Activated T-helper 1 cell treated with Interleukin-2 at 50 U/mL for 16 hours (primary cell): Measurements from ENCODE around the gene MYOM3.

ENCODE experiments used
- DNase-seq: peaks from one replicate; pipeline ENCODE4 v3.0.0-alpha.2; 2020; ENCODE audit warnings: low read depth

Gene MYOM3

DNA sequence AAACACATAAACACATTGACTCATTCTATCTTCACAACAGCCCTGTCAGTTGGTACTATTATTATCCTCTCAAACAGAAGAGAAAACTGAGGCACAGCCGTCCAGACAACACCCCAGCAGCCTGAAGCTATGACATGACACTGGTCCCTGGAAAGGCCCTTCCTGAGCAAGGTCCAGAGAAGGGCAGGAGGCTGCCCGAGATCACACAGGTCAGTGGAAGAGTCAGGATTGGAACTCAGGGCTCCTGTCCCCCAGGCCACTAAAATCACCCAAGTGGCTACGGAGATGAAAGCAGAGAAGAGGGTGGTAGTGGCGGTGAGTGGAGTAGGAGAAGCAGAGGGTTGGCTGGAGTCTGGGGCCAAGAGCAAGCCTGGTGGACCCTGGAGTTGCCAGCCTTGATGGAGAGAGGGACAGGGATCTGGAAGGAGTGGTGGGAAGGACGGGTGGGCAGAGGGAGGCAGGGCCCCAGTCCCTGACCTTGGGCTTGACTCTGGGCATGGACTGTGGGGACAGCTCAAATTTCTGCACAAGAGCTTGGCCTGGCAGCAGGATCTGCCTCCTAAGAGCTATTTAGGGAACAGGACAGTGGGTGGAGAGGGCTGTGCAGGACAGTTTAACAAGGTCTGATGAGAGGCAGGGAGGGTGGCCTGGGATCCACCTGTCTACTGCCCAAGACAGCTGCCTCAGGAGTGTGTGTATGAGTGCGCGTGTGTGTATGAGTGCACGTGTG, 15.8 kb downstream of the MYOM3 start:
- no peak for DNase-seq

DNA sequence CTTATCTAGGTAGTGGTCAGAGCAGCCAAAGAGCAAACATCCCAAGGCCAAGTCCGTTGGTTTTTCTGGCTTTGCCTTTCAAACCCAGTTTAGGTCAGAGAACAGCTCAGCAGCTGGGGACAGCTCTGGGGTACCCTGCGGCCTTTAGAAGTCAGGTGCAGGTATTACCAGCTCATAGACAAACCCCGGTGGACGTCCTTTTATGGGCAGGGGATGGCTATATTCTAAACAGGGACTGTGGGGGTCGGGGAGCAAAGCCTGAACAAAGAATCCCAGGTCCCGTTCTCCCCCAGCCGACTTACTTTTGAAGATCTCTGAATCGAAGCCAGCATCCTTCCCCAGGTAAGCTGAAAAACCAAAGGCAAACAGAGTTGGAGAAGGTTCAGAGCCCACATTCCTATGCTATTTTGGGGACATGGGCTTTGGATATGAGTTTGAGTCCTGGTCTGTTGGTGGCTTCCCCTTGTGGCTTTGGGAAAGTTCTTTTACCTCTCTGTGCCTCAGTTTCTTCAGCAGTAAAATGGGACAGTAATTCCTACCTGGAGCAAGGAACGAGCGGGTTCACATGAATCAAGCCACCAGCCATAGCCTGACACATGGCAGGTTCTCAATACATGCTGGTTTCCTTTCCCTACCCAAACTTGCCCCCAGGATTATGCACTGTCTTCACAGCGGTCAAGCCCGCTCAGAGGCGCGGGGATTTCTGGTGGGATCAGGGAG, 16.6 kb downstream of the MYOM3 start:
- DNase-seq: no peak

DNA sequence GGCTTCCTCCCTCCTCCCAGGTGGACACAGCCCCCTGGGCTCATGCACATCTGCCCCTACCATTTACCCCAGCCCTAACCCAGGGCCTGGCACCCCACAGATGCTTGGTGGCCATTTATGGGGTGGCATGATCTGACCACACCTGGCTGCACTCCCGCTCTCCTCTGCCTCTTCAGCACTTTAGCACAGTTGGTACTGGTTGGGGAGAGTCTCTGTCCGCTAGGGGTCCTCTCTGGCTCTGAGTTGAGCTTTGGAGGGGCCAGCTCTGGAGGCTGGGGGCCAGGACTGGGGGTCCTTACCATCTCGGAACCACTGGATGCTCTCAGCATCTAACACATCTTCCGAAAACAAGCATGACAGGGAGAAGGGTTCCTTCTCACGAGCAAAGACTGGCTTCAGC, 17.4 kb downstream of the MYOM3 start:
- DNase-seq: no peak

DNA sequence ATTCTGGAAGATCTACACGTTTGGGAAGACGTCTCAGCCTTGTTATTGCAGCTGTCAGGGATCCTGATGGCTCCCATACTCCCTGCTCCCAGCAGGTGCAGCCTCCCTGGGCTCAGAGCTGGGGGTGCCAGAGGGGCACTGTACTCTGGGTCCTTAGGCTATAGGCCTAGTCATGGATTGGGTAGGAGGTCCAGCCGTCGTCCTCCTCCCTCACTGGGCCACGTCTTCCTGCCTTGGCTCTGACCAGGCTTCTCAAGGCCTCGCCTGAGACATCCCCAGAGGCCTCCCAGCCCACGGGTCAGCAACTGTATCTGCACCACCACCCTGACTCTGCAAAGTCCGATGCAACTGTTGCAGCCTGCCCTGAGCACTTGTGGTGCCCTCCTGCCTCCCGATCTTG, 18.2 kb downstream of the MYOM3 start:
- no peak for DNase-seq

DNA sequence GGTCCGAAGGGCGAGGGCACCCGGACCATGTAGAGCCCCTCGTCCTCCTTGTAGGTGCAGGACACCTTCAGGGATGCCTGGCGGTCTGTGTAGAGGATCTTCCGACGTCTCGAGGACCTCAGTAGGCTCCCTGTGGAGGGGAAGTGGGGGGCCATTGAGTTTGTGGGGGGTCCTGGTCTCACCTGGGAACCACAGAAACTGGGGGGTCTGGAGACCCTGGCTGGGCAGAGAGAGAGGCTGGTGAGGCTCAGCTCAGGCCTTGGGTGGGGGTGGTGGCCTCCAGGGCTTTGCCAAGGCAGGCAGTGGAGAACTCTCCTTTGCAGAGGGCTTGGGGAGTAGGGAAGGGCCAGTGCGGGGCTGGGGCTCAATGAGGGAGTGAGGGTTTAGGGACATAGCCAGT, 19.0 kb downstream of the MYOM3 start:
- no peak for DNase-seq

DNA sequence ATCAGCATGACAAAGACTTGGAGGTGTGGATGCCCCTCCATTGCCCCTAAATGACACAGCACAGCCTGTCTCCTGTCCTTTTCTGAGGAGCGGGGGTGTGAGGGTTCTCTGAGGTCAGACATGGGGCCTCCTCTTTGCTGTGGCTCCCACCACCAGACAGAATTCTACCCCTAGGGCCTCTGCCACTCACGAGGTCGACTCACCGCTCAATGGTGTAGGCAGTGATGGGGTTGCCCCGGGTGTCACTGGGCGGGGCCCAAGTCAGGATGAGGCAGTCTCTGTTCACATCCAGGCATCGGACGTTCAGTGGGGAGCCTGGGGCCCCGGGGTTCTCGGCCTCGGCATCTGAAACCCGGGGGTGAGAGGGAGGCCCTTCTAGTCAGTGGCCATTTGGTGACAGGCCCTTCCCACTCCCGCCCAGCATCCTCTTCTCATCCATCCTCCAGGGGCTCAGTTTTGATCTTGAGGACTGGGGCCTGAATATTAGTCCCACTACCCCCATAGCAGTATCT, 19.9 kb downstream of the MYOM3 start:
- DNase-seq: no peak

DNA sequence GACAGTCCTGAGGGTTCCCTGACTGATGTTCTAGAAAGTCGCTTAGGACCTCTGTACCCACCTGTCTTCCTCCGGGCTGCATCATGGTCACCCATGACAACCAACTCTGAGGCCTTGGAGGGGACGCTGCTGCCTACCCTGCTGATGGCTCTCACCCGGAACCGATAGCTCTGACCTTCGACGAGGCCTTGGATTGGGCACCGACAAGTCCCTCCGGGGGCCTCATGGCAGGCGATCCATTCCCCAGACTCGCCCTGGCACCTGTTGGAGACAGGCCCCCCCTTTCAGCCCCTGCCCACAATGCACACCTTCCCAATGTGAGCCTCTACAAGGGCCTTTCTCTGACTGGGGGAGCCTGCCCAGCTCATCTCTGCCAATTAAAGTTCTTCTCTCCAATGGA, 21.2 kb downstream of the MYOM3 start:
- DNase-seq: no peak

DNA sequence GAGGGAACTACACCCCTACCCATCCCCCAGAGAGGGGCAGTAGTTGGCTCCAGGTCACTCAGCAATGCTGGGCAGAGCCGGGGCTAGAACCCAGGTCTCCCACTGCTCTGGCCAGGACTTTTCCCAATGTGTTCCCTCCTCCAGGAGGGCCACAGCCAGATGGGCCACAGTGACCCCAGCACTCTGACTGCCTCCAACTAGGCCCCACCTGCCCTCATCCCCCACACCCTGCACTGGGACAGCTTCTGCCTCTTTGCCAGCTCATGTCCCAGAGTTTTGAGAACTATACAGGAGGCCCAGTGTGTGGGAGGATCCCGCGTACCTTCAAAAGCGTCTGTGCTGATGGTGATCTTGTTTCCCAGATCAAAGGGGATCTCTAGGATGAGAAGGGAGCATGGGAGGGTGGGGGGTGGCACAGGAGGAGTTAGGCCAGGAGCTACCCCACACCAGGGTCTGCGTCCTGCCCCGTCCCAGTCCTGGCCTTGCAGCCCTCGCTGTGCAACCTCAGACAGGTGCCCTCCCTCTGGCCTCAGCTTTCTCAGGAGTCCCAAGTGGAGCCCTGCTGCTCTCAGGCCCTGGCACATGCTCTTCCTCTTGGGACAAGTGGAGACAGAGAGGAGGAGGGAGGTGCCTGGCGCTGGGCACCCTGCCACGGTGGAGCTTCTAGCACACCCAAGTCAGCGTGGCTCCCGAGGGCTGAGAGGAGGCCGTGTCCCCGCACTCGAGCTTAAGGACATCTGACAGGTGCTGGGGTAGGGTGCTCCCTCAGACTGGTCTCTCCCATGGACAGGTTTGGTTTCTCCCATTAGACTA, 22.0 kb downstream of the MYOM3 start:
- DNase-seq: no peak

DNA sequence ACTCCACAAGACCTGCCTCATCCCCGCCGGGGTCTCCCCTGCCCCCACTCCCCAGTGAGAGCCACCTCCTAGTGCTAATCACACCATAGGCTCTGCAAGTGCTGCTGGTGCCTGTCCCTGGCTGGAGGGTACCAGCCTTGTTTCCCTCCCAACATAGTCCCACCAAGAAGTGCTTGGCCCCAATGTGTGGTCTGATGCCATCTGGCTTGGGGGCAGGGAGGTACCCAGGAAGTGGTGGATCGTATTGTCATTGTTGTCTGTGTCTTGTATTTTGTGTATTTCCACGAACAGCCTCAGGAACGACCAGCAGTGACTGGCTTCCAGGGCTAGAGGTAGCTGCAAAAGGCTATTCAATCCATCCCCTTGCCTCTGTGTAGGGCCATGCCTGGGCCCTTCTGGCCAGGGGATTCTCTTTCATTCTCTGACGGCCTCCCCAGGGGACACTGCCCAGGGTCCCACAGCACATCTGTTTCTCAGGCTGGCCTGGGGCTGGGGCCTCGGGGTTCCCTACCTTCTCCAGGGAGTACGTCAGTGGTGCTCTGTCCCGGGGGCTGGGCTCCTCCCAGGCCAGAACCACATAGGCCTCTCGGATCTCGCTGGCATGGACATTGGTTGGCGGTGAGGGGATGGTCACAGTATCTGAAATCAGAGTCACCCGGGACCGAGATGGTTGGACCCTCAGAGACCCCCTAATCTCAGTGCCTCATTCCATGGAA, 22.8 kb downstream of the MYOM3 start:
- DNase-seq: no peak

DNA sequence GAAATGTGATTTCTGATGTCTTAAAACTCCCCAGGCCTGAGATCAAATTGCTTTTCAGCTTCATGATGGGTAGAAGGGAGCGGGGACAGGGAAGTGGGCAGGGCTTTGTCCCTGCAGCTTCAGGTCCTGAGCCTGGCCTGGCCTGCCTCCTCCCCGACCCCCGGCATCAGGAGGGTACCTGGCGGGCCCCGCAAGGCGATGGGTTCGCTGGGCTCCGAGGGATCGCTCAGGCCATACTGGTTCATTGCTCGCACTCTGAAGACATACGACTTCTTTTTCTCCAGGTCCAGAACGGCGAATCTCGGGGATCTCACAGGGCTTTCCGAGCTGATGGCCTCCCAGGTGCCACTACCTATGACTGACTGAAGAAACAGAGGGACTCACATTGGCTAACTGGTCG, 25.5 kb downstream of the MYOM3 start:
- no peak for DNase-seq

DNA sequence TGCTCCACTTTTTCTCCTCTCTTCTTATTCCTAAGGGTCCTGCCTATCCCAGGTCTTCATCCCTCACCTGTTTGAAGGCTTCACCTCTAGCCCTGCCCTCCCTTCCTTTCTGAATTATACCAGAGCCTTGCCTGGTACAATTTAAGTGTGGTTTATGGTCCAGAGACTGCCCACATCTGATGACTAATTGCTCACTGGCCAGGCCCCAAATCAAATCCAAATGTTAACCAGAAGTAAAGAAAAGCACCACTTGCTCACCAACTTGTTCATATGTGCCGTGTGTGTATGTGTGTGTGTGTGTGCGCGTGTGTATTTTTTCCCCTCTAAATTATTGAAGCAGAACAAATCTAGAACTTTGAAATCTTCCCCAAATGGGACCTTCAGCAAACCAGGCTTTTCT, 26.4 kb downstream of the MYOM3 start:
- DNase-seq: no peak

DNA sequence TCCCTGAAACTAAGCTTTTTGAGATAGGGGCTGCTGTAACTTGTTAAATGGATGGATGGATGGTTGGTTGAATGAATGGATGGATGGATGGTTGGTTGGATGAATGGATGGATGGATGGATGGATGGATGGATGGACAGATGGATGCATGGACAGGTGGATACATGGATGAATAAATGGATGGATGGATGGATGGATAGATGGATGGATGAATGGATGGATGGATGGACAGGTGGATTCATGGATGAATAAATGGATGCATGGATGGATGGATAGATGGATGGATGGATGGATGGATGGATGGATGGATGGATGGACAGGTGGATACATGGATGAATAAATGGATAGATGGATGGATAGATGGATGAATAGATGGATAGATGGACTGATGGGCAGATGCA, 26.9 kb downstream of the MYOM3 start:
- no peak for DNase-seq

DNA sequence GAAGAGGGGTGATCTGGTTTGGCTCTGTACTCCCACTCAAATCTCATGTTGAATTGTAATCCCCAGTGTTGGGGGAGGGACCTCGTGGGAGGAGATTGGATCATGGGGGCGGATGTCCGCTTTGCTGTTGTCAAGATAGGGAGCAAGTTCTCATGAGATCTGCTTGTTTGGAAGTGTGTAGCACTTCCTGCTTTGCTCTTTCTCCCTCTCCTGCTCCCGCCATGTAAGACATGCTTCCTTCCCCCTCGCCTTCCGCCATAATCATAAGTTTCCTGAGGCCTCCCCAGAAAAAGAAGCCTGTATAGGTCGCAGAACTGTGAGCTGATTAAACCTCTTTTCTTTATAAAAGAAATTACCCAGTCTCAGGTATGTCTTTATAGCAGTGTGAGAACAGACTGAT, 27.9 kb downstream of the MYOM3 start:
- no peak for DNase-seq

DNA sequence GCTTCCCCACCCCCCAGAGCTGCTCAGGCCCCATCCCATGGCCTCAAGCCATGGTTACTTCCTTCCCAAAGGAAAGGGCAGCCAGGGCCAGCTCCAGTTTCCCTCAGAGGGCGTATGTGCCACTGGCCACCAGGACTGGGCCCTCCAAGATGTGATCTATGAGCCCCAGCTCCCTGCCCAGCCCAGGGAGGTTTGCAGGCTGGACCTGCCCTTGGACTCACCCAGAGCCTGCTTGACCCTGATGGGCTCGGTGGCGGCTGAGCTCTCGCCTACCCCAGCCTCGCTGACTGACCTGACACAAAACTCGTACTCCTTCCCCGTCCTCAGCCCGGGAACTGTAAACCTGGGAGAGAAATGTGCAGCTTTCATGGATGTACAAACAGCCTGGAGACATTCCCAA, 29.6 kb downstream of the MYOM3 start:
- no peak for DNase-seq

DNA sequence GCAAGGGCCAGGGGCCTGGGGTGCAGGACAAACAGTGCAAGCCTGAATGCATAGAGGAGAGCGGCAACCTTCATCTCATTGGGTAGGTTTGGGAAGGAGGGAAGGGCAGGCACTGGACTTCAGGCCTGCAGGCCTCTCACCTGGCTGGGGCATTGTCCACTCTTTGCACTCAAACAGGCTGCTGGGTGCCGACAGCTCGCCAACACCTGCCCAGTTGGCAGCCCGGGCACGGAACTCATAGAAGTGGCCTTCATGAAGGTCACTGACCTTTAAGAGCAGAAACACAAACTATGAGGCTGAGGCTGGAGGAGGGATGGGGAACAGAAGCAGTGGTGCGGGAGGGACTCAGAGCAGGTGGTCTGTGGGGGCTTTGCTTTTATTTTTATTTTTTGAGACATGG, 30.7 kb downstream of the MYOM3 start:
- no peak for DNase-seq

DNA sequence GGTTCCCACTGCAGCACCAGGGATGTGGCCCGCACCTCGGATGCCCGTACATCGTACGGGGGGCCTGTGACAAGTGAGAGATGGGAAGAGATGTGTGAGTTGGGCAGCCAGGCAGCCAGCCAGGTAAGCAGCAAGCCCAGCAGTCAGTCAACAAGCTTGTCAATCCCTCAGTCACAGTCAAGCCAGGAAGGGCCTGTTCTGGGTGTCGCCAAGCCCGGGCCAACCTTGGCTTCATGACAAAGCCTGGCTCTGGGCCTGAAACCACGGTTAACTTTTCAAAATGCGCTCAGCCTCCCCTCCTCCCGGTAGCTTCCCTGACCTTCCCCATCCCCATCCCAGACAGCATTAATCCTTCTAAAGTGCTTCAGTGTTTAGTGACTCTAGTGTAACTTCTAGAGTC, 31.8 kb downstream of the MYOM3 start:
- no peak for DNase-seq

DNA sequence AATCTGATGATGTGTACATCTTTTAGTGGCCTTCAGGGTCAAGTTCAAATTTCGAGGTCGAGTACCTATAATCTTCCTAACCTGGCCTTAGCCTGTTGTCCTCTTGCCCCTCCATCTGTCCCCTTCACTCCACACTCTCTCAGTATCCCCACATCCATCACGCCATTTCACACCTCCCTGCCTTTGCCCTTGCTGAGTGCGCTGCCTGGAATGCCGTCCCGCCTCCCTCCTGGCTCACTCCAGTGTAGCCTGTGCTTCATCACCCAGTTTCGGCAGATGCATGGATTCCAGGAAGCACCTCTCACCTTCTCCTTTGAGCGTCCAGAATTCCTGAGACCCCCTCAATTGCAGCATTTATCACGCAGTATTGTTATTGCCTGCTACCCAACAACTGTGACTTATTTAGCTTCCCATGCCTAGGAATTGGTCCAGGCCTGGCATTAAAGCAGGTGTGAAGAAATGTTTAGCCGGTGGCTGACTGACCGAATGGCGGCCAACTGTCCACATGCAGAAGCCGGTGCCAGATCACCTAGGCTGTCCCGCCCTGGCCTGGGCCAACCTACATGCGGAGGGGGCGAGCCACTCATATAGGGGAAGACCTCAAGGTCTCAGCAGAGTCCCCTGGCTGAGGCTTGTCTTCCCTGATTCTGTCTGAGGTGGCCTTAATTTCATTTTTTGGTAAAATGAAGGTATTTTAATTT, 34.5 kb downstream of the MYOM3 start:
- DNase-seq: no peak

DNA sequence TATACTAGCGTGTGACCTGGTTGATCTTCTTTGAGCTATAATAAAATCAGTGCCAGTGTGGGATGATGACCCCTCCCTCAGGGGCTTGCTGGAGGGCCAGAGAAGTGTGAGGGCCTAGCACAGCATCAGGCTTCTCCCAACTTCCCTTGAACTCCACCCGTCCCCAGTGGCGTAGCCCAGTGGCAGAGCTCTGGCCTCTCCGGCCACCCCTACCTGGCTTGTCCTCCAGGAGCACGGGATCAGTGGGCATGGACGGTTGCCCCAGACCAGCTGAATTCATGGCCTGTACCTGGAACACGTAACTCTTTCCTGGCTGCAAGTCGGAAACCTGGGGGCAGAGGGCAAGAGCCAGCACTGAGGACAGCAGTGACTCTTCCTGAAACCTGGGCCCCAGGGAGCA, 36.0 kb downstream of the MYOM3 start:
- DNase-seq: no peak

DNA sequence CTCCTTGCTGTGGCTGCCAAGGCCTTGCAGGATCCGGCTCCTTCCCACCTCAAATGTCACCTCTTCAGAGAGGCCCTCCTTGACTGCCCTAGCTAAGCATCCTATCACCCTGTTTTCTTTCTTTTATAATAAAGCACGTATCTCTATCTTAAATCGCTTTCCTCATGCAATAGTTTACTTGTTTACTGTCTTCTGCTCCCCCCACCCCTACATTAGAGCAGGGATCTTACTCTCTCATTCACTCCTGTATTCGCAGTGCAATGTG, 36.4 kb downstream of the MYOM3 start:
- DNase-seq: no peak

DNA sequence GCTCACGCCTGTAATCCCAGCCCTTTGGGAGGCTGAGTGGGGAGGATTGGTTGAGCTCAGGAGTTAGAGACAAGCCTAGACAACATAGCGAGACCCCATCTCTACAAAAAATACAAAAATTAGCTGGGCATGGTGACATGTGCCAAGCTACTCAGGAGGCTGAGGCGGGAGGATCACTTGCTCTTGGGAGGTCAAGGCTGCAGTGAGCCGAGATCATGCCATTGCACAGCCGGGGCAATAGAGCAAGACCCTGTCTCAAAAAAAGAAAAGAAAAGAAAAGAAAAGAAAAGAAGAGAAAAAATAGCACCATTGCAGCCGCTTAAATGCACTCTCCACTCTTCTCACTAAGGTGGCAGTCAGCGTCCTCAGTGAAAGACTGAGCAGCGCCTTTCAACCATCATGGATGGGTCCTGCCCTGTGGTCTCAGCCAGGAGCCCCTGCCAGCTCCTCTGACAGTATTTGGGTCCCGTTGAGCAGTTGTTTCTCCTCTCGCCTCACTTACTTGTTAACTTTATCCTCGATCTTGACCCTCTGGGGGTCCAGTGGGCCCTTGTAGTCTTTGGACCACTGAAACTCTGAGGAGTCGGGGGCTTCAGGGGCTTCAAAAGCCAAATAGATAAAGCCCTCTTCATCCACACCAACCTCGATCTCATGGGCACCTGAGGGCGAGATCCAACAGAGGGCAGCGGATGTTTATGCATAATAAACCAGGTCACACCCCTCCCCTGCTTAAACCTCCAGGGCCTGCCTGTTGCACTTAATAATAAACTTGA, 36.9 kb downstream of the MYOM3 start:
- DNase-seq: no peak

DNA sequence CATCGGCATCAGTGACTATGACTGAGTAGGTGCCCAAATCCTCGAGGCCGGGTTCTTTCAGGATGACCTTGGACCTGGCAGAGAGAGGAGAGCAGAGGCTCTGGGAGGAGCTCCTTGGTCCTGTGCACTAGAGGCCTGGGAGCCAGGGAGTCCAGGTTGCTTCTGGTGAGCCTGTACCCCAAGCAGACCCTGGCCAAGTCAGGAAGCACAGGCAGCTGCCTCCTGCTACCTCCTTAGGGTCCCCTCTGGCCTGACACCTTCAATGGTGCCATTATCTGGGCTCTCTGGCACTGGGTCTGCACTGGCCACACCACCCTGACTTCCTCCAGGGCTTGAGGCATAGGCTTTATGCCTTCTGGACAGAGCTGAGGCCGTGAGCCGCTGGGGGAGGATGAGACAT, 37.7 kb downstream of the MYOM3 start:
- DNase-seq: no peak
